ENCODE results near the gene FBLL1. TPM values are rescaled to one million over a fixed set of nuclear protein-coding genes. Genes with fewer than 3 reads are reported as not detected.
A peak's percentile ranks its signal among the peaks of the same experiment; 100 is the strongest.

Gene FBLL1
- total RNA-seq, 1 donor from 2014 or later: not detected

- no peak overlapping the region for H3K27ac ChIP-seq
- no peaks in the 10 kb centered on the region for H3K36me3 ChIP-seq
- no peak overlapping the region for H3K4me3 ChIP-seq
- H3K9me3 ChIP-seq: no peaks in the 10 kb centered on the region
- TF ChIP-seq, protein P1, sequence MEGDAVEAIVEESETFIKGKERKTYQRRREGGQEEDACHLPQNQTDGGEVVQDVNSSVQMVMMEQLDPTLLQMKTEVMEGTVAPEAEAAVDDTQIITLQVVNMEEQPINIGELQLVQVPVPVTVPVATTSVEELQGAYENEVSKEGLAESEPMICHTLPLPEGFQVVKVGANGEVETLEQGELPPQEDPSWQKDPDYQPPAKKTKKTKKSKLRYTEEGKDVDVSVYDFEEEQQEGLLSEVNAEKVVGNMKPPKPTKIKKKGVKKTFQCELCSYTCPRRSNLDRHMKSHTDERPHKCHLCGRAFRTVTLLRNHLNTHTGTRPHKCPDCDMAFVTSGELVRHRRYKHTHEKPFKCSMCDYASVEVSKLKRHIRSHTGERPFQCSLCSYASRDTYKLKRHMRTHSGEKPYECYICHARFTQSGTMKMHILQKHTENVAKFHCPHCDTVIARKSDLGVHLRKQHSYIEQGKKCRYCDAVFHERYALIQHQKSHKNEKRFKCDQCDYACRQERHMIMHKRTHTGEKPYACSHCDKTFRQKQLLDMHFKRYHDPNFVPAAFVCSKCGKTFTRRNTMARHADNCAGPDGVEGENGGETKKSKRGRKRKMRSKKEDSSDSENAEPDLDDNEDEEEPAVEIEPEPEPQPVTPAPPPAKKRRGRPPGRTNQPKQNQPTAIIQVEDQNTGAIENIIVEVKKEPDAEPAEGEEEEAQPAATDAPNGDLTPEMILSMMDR (IDR thresholded peaks at IDR 0.05): no peak
- no peaks in the 10 kb centered on the region for H3K4me1 ChIP-seq
- intact Hi-C loops (cut with DNase I): no loop called here
- H3K27me3 ChIP-seq: no peaks in the 10 kb centered on the region
- DNase-seq (ENCODE audit: low spot score in 2 of 2): no peak
These were observed 8.1 kb downstream of the FBLL1 start for GRCh38 chr5:168537176-168537575.

- intact Hi-C loops (cut with DNase I): no loop called here
- no peak for DNase-seq (ENCODE audit: low spot score in 2 of 2)
- peaks cover 2 to 17% of the 10 kb centered on the region in 2 donors for H3K36me3 ChIP-seq
These were observed 20.4 kb downstream of the FBLL1 start for GRCh38 chr5:168549554-168549953.

GRCh38 chr5:168550656-168551055 is 21.6 kb downstream of the FBLL1 start:
- Histone ChIP-seq H3K4me3 (no peak overlapping the region), H3K27me3 (no peaks in the 10 kb centered on the region), H3K27ac (no peak overlapping the region), H3K9me3 (no peaks in the 10 kb centered on the region), H3K36me3 (peaks cover 2 to 17% of the 10 kb centered on the region in 2 donors), H3K4me1 (peaks cover 2% of the 10 kb centered on the region in 2 donors)
- intact Hi-C loops (cut with DNase I): no loop called here
- no peak for DNase-seq (ENCODE audit: low spot score in 2 of 2)
- TF ChIP-seq, protein P1 (IDR thresholded peaks at IDR 0.05): no peak

More at GRCh38 chr5:168549554-168549953, 20.4 kb downstream of the FBLL1 start:
- H3K9me3 ChIP-seq: no peaks in the 10 kb centered on the region
- TF ChIP-seq, protein P1 (IDR thresholded peaks at IDR 0.05): no peak
- peaks cover 2% of the 10 kb centered on the region in 2 donors for H3K4me1 ChIP-seq
- H3K27me3 ChIP-seq: no peaks in the 10 kb centered on the region
- H3K4me3 ChIP-seq: no peak overlapping the region
- no peak overlapping the region for H3K27ac ChIP-seq

- Histone ChIP-seq H3K9me3 (no peaks in the 10 kb centered on the region), H3K27me3 (no peaks in the 10 kb centered on the region), H3K4me3 (no peak overlapping the region), H3K4me1 (peaks cover 2% of the 10 kb centered on the region in 2 donors), H3K36me3 (peaks cover 0 to 24% of the 10 kb centered on the region in 2 donors), H3K27ac (peak overlapping the region; percentile 46 to 63)
- intact Hi-C loops (cut with DNase I): loop anchor here (2.0 kb wide), 1 partner anchor 27 kb away; the partner anchor contains the start of gene PANK3
- TF ChIP-seq, protein P1 (IDR thresholded peaks at IDR 0.05): no peak
- no peak for DNase-seq (ENCODE audit: low spot score in 2 of 2)
These were observed 23.0 kb downstream of the FBLL1 start for GRCh38 chr5:168552146-168552545.

- H3K4me3 ChIP-seq: no peak overlapping the region
- H3K27ac ChIP-seq: peak overlapping the region in 1 of 2 donors; percentile 28
- H3K9me3 ChIP-seq: no peaks in the 10 kb centered on the region
- TF ChIP-seq, protein P1 (IDR thresholded peaks at IDR 0.05): no peak
- intact Hi-C loops (cut with DNase I): loop anchor here (2.0 kb wide), 1 partner anchor 25 kb away; the partner anchor contains the start of gene PANK3
- H3K36me3 ChIP-seq: peaks cover 13 to 34% of the 10 kb centered on the region in 2 donors
- peaks cover 2% of the 10 kb centered on the region in 2 donors for H3K4me1 ChIP-seq
- H3K27me3 ChIP-seq: no peaks in the 10 kb centered on the region
- no peak for DNase-seq (ENCODE audit: low spot score in 2 of 2)
These were observed 24.4 kb downstream of the FBLL1 start for GRCh38 chr5:168553377-168554130.
